GM12872 (cell line): ENCODE data around the gene MAN2A1.
A peak's percentile ranks its signal among the peaks of the same experiment; 100 is the strongest.

Source experiments
- CTCF ChIP-seq: IDR thresholded peaks from 3 replicates; pipeline ENCODE4 v1.5.1; 2011; ENCODE audit warnings: low read depth, mild to moderate bottlenecking, low read length, moderate library complexity; ENCODE audit not compliant: insufficient read depth

The MAN2A1 gene

GRCh38 chr5:109844148-109844547, 154.4 kb downstream of the MAN2A1 start:
- TF ChIP-seq CTCF: 0 out of 3 replicates have a peak, but pooled peaks have one; percentile 15

GRCh38 chr5:109844695-109845094, 155.0 kb downstream of the MAN2A1 start:
- no peak for TF ChIP-seq CTCF

DNA sequence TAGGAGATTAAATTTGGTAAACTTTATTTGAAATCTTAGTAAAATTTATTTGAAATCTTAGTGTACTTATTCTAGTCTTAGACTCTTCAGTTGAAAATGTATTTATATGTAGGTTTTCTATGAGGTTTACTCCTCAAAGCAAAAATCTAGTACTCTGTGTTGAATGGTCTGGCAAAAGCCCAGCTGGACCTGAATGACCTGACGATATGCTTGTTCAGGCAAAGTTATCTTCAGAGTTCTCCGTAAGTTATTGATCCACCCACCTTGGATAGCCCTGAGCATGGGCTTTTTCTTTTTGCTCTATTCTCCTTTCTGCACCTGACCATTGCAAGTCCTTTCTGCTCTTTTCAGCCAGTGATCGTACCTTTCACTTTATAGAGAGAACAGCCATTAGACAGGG, 158.4 kb downstream of the MAN2A1 start:
- no peak for TF ChIP-seq CTCF

- no peak for TF ChIP-seq CTCF
Measured at GRCh38 chr5:109849478-109850088, 159.9 kb downstream of the MAN2A1 start.

DNA sequence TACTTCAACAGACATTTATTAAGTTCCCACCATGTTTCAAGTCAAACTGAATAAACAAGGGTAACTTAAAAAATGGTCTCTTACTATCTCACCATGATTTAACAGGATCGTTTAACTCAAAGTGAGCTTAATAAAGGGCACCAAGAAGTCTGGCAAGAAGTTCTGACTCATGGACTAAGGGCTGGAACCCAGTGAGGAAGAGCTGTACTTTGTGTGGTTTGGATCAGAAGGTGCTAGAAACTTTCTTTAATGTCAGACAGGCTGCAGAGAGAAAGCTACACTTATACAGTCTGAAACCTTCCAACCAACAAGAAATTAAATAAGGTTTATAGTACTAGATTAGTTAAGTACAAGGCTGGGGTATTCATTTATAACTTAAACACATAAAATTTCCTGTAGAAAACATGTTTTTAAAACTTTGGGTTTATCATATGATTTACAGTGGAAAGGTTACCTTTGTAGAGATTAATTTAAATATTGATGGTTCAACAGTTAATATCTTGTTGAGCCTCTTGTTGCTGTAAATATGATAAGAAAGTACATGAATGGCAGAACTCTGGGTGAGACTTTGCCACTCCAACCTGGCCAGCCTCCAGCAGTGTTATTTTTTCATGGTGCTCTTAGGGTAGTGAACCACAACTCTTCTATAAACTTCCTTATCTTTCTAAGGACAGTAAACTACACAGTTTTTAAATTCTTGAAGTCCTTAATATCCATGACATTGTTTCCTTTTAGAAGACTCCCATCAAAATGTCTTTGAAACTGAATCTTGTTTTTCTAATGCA, 162.8 kb downstream of the MAN2A1 start:
- no peak for TF ChIP-seq CTCF

DNA sequence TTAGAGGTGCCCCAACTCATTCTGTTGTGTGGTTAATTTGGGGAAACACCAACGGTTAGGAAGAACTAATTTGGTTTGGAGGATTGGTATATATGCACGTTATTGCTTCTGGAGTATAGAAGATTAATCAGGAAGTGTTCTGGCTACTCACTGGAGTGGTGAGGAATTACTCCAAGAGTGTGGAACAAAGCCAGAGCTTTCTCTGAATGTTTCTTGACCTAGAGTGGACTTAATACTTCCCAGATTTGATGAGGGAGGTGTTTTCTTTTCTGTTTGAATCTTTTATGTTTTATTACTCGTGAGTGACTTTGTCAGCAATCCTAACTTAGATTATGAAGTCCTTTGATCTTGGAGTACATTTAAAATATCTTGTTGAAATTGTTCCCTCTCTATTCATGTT, 163.7 kb downstream of the MAN2A1 start:
- TF ChIP-seq CTCF: no peak

GRCh38 chr5:109855056-109855455, 165.3 kb downstream of the MAN2A1 start:
- TF ChIP-seq CTCF: no peak
